Upper lobe of left lung (tissue), 4 donors: ENCODE data around the gene CFAP58.
A peak's percentile ranks its signal among the peaks of the same experiment; 100 is the strongest.

Experiments used
- EP300 ChIP-seq, 4 donors: sonication (generic); formaldehyde crosslinking; IDR thresholded peaks; one replicate each; pipeline ENCODE4 v1.5.1; 2017; ENCODE audit warnings: antibody characterized with exemption in 4 of 4, control low read depth in 2 of 4
- POLR2A ChIP-seq, 4 donors: fragments of 450-650 bp; IDR thresholded peaks; one replicate each; pipeline ENCODE4 v1.5.1; 2016 to 2017; ENCODE audit warnings: antibody characterized with exemption in 4 of 4, mild to moderate bottlenecking in 2 of 4
- POLR2AphosphoS5 ChIP-seq, 2 donors: sonication (generic); formaldehyde crosslinking; IDR thresholded peaks; one replicate each; pipeline ENCODE4 v1.5.1; 2017; ENCODE audit warnings: antibody characterized with exemption in 2 of 2
- TF ChIP-seq, protein P1 (sequence below), 6 experiments: fragments of 450-650 bp in 4 of 6; fragments of 200-600 bp in 2 of 6; sonication (generic) in 2 of 6; IDR thresholded peaks; one replicate each; pipeline ENCODE4 v1.5.1; 2016 to 2019; ENCODE audit warnings: antibody characterized with exemption in 6 of 6

- peak; percentile 89 to 93 for TF ChIP-seq POLR2AphosphoS5 (IDR thresholded peaks at IDR 0.05)
- peak in 1 of 4 donors; percentile 34 for TF ChIP-seq POLR2A (IDR thresholded peaks at IDR 0.05)
- TF ChIP-seq, protein P1, sequence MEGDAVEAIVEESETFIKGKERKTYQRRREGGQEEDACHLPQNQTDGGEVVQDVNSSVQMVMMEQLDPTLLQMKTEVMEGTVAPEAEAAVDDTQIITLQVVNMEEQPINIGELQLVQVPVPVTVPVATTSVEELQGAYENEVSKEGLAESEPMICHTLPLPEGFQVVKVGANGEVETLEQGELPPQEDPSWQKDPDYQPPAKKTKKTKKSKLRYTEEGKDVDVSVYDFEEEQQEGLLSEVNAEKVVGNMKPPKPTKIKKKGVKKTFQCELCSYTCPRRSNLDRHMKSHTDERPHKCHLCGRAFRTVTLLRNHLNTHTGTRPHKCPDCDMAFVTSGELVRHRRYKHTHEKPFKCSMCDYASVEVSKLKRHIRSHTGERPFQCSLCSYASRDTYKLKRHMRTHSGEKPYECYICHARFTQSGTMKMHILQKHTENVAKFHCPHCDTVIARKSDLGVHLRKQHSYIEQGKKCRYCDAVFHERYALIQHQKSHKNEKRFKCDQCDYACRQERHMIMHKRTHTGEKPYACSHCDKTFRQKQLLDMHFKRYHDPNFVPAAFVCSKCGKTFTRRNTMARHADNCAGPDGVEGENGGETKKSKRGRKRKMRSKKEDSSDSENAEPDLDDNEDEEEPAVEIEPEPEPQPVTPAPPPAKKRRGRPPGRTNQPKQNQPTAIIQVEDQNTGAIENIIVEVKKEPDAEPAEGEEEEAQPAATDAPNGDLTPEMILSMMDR (IDR thresholded peaks at IDR 0.05), result no peak
- peak; percentile 43 to 99 (median 79) for TF ChIP-seq EP300 (IDR thresholded peaks at IDR 0.05)
Observed at GRCh38 chr10:104325436-104326435, 27.9 kb upstream of the CFAP58 start.
